ENCODE data around the gene BIN1.
A peak's percentile ranks its signal among the peaks of the same experiment; 100 is the strongest.
"Not testable (repeated sequence)": the region's sequence is repeated elsewhere in the genome, so short reads cannot be mapped to it uniquely, and the experiment has no call there.

The BIN1 gene

DNA sequence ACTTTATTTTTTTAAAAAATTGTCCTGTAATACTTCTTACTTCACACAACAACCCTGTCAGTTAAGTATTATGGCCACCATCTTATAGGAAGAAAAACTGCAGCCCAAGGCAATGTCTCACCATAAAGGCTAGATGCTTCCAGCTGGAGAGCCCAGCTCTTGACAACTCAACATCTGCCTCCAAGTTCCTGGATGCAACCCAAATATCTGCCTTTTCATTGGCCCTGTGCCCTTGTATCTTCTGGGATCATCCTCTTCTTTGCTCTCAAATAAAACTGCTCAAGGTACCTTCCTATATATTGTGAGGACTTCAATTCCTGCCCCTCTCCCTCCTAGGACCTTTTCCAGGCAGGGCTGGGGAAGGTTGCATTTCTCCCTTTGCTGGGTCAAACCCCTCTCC is 69.5 kb downstream of the BIN1 start:
- no peak for FAIRE-seq
- DNase-seq (ENCODE audit: insufficient read length, low spot score): no peak

DNA sequence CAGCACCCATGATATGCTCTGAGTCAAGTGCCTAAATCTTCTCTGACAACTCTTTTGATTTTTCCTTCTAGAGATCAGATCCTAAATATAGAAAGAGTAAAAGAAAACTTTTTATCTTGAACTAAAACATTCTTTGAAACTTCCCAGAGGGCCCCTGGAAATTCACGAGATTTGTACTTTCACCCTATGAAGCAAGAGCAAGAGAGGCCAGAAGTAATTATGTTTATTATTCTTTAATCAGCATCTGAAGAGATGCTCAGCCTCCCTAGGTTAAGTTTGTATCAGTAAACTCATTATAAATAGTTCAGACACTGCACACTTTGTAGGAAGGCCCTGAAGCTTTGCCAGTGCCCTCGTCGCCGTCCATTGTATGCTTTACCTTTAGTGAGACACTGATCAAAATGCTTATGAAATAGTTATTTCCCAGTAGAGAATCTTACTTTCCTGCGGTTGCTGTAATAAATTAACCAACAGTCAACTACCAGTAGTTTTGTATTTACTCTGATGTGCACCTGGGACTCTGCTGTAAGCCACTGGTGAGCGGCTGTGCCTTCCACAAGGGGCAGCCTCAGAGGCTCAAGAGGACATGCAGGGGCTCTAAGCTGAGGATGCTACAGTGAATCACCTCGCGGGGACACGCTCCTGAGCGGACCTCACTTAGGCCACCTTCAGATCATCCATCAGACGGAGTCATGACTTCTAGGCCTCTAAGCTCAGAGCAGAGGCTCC is 71.9 kb downstream of the BIN1 start:
- DNase-seq (ENCODE audit: insufficient read length, low spot score) (no peak), FAIRE-seq (peak; percentile 90)

DNA sequence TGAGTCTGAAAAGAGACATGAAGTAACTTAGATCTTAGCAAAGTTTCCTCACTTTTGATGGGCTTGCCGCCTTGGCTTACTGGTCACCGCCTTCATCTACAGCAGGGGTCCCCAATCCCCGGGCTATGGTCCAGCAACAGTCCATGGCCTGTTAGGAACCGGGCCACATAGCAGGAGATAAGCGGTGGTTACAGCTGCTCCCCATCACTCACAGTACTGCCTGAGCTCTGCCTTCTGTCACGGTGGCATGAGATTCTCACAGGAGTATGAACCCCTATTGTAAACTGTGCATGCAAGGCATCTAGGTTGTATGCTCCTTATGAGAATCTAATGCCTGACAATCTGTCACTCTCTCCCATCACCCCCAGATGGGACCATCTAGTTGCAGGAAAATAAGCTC is 72.9 kb downstream of the BIN1 start:
- DNase-seq (ENCODE audit: insufficient read length, low spot score) (no peak), FAIRE-seq (no peak)

DNA sequence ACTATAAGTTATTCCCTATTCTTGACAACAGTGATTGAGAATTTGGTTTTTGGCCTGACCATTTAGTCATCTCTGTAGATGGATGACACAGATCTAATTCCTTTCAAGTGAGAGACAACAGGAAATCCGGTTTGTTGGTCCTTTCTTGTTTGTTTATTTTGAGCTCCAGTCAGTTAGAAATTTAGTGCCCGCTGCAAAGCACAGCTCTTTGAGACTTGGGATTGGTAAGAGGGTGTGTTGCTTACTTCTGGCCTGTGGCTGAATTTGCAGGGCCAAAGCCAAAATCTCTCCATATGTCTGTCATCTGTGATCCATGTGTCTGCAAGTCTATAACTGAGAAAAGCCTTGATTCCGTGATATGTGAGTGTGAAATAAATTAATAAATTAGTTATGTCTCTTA is 74.3 kb downstream of the BIN1 start:
- FAIRE-seq: peak; percentile 73
- no peak for DNase-seq (ENCODE audit: insufficient read length, low spot score)

DNA sequence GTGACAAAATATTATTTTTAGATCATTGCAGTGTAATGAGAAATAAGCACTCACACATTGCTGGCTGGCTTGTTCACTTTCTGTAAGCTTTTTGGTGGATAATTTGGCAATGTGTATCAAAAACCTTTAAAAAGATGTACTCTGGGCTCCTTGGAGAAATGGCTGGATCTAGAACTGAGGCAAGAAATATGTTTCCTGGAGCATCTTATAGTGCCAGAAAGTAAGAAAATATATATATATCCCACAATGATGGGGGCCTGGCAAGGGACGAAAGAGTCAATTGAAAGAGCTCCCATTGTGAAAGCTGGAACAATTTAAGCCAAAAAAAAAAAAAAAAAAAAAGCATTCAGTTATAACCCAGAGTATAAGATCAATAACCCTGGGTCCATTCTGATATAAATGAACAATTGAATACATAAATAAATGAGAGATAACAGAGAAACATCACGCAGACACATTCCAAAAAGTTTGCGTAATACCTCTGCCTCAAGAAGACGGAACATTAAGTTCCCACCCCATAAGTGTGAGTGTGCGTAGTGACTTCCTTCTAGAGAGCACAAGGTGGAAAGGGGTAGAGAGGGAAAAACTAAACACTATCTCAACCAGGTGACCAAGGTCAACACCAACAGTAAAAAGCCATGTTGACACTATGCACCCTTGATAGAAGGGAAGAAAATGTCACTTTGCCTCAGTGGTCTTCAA is 77.5 kb downstream of the BIN1 start:
- FAIRE-seq (no peak), DNase-seq (ENCODE audit: insufficient read length, low spot score) (no peak)

DNA sequence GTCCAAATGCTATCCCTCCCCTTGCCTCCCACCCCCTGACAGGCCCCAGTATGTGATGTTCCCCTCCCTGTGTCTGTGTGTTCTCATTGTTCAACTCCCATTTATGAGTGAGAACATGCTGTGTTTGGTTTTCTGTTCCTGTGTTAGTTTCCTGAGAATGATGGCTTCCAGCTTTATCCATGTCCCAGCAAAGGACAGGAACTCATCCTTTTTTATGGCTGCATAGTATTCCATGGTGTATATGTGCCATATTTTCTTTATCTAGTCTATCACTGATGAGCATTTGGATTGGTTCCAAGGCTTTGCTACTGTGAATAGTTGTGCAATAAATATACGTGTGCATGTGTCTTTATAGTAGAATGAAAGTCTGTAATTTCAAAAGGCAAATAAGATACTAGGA is 78.2 kb downstream of the BIN1 start:
- not testable (repeated sequence) for DNase-seq (ENCODE audit: insufficient read length, low spot score); FAIRE-seq

DNA sequence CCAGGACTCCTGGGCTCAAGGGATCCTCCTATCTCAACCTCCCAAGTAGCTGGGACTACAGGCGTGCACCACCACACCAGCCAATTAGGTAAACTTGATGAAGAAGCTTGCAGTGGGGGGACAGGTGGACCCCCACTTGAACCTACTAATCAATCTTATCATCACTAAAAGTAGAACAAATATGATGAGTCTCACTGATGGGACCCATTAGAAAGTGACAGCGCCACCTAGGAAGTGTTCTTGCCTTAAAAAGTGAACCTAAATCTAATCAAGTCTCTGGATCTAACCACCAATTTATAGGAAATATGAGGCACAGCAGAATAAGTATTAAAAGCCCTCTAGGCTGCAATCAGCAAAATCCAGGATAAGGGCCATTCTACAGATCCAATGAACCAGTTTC is 79.2 kb downstream of the BIN1 start:
- no peak for DNase-seq (ENCODE audit: insufficient read length, low spot score)
- no peak for FAIRE-seq

DNA sequence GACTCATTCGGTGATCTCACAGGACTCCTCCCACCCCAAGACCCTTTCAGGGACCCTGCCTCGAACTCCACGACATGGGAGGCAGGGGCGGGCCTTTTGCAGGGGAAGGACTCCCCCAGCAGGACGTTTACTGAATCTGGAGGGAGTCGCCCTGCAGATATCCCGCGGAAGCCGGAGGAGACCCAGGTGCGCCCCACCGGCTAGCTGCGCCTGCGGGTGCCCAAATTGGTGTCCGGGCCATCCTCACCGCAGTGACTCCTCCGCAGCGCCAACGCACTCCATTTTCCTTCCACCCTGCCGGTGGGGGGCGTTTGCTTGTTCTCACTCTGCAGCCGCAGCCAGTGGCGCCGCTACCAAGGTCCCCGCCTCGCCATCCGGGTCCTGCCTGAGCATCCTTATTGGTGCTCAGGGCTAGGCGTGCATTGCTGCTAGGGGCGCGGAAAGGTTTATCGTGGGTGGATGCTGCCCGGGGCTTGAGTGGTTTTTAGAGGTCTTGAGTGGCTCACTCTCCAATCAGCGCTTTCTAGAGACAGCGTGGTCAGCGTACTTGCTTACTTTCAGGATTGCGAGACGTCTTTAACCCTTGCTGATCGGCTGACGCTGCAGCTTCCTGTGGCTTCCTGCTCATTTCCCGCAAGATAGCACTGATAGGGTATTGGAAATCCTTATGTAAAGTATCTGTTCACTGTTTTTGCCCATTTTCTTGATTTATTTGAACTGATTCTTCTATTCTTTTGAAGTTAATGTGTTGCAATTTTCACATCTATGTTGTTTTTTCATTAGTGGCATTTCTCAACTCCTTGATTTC is 81.4 kb downstream of the BIN1 start:
- FAIRE-seq (peak; percentile 89), DNase-seq (ENCODE audit: insufficient read length, low spot score) (peak; percentile 52)

DNA sequence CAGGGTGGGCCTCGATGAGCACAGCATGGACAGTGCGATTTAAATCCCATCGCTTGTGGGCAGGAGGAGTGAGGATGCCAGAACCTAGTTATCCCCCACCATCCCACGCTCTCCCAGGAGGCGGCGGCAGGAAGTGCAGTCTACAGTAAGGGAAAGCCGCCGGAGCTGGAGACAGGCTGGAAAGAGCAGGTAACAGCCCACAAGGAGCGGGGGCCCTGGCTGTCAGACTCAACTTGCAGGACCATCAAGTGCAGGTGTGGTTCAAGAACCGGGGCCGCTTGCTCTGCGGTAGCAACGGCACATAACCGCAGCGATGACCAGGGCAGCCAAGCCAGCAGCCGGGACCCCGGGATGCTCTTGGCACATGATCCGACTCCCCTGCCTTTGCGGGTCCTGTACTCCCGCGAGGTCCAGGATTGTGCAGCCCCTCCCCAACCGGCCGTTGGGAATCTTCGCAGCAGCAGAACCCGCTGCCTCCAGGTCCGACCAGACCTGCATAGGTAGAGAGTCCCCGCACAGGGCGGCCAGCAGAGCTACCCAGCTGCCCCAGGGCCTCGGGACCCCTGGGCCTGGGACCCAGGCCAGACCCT is 82.1 kb downstream of the BIN1 start:
- DNase-seq (ENCODE audit: insufficient read length, low spot score) (no peak), FAIRE-seq (no peak)

DNA sequence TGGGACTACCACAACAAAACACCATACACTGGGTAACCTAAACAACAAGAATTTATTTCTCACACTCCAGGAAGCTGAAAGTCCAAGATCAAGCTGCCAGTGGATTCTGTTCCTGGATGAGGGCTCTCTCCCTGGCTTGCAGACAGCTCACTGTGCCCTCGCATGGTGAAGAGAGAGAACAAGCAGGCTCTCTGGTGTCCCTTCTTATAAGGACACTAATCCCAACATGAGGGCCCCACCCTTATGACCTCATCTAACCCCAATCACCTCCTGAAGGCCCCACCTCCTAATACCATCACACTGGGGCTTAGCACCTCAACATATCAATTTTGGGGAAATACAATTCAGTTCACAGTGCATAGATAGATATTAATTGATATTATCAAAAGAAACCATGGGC is 83.5 kb downstream of the BIN1 start:
- FAIRE-seq (no peak), DNase-seq (ENCODE audit: insufficient read length, low spot score) (no peak)

DNA sequence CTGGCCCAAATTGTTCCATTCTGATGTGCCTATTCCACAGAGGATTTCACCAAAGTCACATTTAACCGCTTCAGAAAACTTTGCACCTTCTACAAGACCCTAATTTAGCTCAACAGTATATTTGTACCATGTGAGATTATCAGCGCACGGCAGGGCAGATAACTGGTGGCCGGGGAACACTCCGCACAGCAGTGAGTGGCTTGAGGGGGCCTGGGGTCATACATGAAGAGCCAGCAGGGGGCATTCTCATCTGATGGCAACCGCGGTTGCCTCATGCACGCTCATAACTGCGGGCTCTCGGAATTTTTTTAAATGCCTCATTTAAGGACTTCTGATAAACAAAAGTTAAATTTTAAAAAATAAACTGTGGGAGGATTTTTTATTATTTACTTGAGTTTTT is 84.1 kb downstream of the BIN1 start:
- FAIRE-seq (no peak), DNase-seq (ENCODE audit: insufficient read length, low spot score) (no peak)

DNA sequence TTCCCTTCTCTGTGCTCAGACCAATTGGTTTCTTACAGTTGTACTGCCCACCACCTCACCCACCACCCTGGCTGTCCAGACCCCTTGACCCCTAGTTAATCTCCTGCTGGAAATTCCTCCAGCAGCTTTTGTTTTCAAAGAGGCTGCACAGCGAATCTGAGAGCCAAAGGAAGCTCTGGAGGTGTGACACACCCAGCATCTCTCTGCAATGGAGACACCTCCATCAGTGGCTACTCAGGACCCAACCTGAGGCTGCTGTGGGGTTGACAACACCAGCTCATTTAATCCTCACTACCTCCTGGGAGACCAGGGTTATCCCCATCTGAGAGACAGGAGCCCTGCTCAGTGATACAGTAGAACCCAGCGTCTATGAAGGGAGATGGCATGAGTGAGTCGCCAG is 86.4 kb downstream of the BIN1 start:
- FAIRE-seq: no peak
- no peak for DNase-seq (ENCODE audit: insufficient read length, low spot score)

DNA sequence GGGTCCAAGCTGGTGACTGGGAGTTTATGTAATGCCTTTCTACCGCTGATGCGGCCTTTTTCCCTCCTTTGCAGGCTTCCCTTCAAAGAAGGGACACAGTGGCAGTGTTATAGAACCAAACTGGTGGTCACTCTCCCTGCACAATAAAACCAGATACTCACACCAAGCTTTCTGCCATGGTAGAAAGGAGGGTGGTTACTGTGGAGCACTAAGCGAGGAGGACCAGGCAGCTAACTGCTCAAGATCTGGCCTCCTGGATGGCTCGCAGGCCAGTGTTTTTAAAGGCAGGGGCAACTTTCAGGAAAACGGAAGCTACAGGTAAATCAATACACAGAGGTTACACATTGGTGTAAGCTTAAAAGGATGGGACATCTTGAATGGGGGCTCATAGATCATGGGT is 89.4 kb downstream of the BIN1 start:
- no peak for FAIRE-seq
- DNase-seq (ENCODE audit: insufficient read length, low spot score): no peak

DNA sequence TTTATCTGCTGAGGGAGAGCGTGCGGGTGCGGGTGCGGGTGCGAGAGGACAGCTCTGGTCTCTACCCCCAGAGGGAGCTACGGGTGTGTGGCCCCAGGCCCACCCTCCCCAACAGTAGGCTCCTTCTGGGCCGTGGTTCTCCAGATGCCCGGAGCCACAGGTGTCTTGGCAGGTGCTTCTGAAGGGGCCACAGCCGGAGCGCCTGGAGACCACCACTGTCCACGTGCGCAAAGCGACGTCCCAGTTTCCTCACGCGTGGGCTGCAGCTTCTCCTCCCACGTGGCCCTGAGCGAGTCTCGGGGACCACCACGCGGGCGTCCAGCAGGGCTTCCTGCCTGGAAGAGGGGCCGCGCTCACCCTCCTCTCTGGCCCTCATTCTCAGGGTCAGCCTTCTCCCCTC is 90.6 kb downstream of the BIN1 start:
- DNase-seq (ENCODE audit: insufficient read length, low spot score): no peak
- FAIRE-seq: no peak

DNA sequence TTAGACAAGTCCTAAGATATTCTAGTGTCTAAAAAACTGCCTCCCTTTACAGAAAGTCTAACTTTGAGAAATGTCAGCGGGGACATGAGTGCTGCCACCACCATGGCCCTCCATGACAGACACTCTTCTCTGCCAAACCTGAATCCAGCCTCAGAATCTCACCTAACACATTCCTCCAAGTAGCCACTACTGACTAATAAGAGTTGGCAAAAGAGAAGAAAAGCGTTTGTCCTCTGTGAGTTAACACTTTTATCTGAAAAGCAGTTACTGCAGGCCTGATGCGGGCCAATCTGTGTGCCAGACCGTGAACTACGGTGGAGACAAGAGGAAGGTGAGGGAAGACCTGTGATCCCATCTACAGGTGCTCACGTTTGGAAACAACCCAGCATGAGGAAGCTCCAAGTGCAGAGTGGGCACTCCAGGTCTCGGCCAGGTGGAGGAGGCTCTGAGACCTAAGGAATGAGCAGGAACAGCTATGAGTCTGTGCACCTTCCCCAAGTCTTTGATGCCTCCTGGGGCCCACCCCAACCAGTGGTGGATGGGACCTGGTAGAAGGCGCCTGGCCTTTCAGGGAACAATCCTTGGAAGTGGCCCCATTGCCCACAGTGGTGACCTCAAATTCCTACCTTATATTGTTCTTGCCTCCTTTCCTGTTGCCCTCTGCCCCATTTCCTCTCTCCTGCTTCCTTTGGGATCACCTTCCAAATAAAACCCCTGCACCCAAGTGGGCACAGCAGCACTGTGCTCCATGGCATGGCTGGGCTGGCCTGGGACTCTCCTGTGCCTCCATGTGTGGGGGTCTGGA is 91.6 kb downstream of the BIN1 start:
- FAIRE-seq (no peak), DNase-seq (ENCODE audit: insufficient read length, low spot score) (no peak)

DNA sequence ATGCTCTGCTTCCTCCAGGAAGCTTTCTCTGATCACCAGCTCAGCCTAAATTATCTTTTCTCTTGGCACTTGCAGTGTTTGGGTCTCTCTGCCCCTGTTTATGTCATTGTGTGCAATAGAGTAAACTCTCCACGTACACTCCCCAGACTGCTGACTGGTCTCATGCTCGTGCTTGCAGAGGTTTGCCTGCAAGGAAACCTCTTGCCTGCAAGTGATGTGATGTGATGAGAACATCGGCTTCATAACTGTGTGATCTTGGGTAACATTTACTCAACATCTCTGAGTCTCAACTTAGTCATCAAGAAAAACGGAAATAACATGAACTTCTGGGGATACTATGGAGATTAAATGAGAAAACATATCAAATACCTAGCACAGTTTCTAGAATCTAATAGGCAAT is 92.3 kb downstream of the BIN1 start:
- no peak for FAIRE-seq
- no peak for DNase-seq (ENCODE audit: insufficient read length, low spot score)

DNA sequence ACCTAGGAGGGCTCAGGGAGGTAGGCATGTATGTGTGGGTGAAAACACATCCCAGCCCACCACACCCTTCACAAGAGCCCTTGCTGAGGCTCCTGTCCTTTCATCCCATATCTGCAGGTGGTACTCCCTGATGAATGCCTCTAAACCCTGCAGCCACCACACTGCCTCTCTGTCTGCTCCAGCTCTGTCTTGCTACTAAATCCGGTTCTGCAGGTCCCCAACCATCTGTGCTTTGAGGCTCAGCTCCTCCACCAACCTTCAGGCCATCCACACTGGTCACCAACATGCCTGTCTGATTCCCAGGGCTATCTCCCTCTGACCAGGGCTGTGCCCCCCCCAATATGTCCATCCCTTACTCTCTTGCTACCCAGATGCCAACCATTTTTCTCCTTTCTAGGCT is 92.7 kb downstream of the BIN1 start:
- no peak for DNase-seq (ENCODE audit: insufficient read length, low spot score)
- FAIRE-seq: no peak

DNA sequence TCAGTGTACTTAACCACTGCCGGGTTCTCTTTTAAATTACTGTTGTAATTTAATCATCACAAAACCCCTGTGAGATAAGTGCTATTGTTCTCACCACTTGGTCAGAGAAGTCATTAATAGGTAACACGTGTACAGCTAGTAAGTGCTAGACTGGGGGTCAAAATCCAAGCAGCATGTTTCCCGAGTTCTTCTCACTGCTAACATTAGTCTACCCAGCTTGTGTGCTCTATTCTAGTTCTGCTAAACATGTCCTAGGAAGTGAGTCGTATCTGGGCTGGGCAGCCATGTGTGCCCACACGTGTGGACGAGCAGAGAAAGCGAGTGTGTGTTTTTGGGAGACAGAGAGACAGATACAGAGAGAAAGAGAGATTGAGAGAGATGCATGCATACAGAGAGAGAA is 94.1 kb downstream of the BIN1 start:
- no peak for FAIRE-seq
- DNase-seq (ENCODE audit: insufficient read length, low spot score): no peak

DNA sequence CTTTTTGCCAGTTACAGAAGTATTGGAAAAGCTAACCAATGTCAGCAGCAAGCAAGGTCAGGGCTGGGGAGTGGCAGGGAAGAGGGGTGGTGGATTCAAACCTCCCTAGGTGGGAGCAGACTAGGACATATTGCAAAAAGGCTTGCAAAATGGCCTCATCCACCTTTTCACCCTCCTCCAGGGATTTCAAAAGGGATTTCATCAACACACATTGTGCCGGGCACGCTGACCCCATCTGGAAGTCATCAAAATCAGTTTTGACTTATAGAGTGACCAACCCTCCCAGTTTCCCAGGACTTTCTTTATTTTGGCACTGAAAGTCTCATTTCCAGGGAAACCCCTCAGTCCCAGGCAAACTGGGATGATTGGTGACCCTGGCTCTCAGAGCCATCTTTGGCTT is 94.7 kb downstream of the BIN1 start:
- FAIRE-seq (no peak), DNase-seq (ENCODE audit: insufficient read length, low spot score) (no peak)

DNA sequence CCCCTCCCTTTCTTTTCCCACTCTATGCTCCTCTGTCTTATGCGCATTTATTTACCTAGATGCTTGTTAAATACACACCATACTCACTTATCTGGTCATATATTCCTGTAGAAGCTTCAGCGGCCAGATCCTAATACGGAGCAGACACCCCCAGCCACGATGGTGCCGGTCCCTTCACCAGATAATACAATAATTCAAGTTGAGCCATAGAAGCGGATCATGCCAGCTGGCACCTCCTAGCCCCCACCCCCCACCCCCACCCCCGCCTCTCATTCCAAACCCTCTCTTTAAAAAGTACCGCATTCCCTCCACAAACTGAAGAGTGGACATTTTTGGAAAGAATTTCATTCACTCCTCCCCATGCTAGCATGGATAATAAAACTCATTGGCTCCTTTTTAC is 95.2 kb downstream of the BIN1 start:
- DNase-seq (ENCODE audit: insufficient read length, low spot score): no peak
- FAIRE-seq: no peak

DNA sequence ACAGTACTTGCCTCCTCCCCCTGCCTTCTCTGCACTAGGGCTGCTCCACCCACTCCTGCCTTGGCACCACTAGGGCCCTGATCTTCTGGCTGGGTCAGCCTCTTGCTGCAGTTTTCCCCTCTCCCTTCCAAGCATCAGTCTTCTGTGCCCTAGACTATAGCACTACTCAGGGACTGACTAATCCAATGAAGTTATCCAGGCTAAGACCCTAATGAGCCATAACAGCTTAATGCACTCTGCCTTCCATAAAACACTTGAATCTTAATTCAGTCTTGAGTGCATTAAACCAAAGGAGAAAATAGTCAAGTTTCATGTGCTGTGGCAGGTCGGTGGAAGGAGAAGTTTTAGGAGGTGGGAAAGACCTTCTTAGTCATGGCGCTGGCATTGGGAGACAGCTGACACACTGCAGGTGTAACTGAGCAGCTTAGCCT is 95.7 kb downstream of the BIN1 start:
- DNase-seq (ENCODE audit: insufficient read length, low spot score) (no peak), FAIRE-seq (no peak)

Data from GM19239 (cell line).